ENCODE measurements around the gene MDGA2.

DNA sequence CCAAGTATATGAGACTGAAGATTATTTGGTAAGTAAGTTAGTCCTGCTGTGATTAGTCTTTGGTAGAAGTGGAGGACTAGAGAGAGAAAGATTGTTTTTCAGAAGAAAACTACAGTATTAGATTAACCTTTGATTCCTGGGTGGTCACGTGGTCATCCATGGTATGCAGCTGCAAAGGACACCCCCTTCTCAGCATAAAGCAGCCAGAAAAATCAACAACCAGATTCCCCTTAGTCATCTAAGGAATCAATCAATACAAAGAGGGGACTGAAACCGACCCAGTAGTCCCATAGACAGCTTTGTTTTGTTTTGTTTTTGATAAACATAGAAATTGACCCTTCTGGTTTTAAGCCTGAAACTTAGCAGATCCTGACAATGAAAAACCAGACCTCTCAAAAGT is 30.3 kb upstream of the MDGA2 start:
- TF ChIP-seq, protein P1, sequence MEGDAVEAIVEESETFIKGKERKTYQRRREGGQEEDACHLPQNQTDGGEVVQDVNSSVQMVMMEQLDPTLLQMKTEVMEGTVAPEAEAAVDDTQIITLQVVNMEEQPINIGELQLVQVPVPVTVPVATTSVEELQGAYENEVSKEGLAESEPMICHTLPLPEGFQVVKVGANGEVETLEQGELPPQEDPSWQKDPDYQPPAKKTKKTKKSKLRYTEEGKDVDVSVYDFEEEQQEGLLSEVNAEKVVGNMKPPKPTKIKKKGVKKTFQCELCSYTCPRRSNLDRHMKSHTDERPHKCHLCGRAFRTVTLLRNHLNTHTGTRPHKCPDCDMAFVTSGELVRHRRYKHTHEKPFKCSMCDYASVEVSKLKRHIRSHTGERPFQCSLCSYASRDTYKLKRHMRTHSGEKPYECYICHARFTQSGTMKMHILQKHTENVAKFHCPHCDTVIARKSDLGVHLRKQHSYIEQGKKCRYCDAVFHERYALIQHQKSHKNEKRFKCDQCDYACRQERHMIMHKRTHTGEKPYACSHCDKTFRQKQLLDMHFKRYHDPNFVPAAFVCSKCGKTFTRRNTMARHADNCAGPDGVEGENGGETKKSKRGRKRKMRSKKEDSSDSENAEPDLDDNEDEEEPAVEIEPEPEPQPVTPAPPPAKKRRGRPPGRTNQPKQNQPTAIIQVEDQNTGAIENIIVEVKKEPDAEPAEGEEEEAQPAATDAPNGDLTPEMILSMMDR (IDR thresholded peaks at IDR 0.05; ENCODE audit: insufficient read depth, low read length, poor library complexity, severe bottlenecking): no peak
- TF ChIP-seq EZH2phosphoT487 (conservative IDR thresholded peaks at IDR 0.05; ENCODE audit: low read length): no peak

Measured in SU-DHL-6 (cell line).